DOHH2 (cell line): ENCODE results near the gene PIK3AP1.

Experiments used
- EZH2phosphoT487 ChIP-seq: fragments of 200-600 bp; sonication (generic); IDR thresholded peaks from 2 replicates; pipeline ENCODE4 v1.6.1; 2017; ENCODE audit warnings: borderline replicate concordance, mild to moderate bottlenecking, antibody characterized with exemption, low read length, moderate library complexity, mixed read lengths
- TF ChIP-seq, protein P1 (sequence below): fragments of 200-600 bp; sonication (generic); IDR thresholded peaks from one replicate; pipeline ENCODE4 v1.5.1; 2014; ENCODE audit warnings: antibody characterized with exemption, mild to moderate bottlenecking, low read depth, low read length; ENCODE audit not compliant: poor library complexity, severe bottlenecking

DNA sequence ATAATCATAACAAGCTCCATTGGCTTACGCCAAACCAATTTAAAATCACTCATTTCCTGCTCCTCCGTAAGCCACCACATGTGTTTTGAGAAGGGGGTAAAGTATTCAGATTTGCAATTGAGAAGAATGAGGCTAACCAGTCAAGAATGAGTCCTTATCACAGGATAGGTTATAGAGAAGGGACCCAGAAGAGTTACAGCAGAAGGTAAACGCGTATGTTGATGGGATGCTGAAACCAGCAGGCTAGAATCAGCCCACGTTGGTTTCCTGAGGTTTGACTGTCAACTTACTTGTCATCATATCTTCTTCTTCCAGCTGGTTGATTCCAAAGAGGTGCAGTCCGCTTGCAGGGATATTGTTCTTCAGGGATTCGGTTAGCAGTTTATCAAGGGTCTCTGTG is 69.4 kb downstream of the PIK3AP1 start:
- TF ChIP-seq, protein P1, sequence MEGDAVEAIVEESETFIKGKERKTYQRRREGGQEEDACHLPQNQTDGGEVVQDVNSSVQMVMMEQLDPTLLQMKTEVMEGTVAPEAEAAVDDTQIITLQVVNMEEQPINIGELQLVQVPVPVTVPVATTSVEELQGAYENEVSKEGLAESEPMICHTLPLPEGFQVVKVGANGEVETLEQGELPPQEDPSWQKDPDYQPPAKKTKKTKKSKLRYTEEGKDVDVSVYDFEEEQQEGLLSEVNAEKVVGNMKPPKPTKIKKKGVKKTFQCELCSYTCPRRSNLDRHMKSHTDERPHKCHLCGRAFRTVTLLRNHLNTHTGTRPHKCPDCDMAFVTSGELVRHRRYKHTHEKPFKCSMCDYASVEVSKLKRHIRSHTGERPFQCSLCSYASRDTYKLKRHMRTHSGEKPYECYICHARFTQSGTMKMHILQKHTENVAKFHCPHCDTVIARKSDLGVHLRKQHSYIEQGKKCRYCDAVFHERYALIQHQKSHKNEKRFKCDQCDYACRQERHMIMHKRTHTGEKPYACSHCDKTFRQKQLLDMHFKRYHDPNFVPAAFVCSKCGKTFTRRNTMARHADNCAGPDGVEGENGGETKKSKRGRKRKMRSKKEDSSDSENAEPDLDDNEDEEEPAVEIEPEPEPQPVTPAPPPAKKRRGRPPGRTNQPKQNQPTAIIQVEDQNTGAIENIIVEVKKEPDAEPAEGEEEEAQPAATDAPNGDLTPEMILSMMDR: no peak
- TF ChIP-seq EZH2phosphoT487: no peak
